GM19239 (cell line): ENCODE results near the gene C9.
A peak's percentile ranks its signal among the peaks of the same experiment; 100 is the strongest.

Source experiments
- DNase-seq: peaks from one replicate; pipeline ENCODE4 v3.0.0; 2011; ENCODE audit warnings: low spot score; ENCODE audit not compliant: insufficient read length
- FAIRE-seq: peaks from 2 replicates; lab custom pipeline; 2011; peaks lifted over from hg19 to GRCh38; lab: Jason Lieb, UNC

C9 gene

DNA sequence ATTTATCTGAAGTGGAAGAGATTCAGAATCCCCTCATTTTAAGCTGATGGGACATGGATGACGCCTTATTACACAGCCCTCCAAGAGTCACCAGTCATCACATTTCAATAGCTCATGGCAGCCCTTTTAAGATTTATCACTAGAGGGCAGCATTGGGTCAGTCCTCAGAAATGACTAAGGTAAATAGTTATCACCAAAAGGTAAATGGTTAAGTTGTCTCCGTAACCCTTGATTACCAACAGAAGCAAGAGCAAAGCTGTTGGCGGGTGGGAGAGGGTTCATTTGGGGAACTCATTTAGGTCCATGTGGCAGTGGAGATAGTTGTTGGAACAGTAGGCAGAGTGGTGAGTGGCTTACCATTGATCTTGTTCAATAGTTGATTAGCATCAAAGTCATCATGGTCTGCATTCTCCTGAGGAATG is 12.0 kb upstream of the C9 start:
- FAIRE-seq (peak; percentile 72), DNase-seq (peak; percentile 4)

GRCh38 chr5:39373791-39374190 is 9.5 kb upstream of the C9 start:
- FAIRE-seq (no peak), DNase-seq (no peak)

- no peak for DNase-seq
- FAIRE-seq, result no peak
Observed at GRCh38 chr5:39371367-39371635, 7.0 kb upstream of the C9 start.

DNA sequence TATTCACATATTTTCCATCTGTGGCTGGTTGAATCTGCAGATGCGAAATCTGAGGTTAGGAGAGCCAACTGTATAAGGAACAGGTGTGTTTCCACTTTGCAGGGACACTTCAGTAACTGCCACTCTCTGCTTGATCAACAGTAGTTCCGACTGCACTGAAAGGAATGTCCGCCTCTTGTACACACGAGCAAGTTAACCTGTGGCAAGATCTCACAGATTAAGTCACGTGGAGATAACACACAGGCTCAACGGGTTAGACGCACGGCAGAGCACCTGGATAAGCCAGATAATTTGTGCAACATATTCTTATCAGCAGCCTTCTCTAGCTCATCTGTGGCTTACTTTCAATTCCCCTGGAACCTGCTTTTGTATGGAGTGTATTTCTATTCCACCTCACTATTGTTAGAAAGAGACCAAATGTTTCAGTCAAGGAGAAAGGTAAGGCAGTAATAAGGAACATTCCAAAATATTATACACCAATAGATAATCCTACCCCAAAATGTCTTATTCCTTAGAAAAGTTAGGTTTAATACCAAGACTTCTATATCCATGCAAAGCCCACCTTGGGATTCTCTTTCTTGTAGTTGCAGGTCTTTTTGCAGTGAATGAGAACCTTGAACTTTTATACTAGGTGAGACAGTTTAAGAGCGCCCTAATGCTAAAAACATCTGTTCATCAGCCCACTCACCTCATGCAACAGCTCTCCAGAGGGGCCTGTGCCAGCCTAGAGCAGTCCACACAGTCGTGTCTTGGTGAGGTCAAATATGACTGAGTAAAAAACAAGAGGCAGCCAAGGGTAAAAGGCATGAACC is 6.5 kb upstream of the C9 start:
- FAIRE-seq, result no peak
- no peak for DNase-seq

DNA sequence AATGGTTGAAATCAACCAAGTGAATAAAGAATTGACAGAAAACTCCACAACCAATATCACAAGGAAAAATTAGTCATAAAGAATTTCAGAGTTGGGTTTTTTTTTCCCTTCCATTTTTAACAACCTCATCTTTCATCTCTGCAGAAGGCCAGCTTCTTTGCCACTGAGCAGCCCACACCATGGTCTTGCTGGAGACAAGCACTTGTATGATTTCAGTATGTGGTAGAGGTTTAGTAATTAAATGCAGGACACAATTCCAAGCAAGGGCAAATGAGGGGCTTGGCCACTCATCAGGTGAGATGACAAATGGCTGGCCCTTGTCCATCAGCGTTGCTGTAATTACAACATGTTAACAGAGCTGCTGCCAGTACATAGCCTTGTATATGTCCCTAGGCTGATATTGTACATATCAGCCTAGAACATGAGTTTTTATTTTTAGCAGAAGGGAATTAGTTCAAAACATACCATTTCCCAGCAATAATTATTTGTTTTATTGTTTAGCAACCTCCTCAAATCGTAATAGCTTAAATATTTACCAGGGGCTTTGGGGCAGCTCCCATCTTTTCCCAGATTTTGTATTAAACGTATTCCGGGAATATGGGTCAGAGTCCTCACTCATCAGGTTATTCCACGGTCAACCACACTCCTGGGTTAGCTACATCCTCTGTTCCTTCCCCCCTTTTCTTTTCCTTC is 5.0 kb upstream of the C9 start:
- no peak for DNase-seq
- no peak for FAIRE-seq

DNA sequence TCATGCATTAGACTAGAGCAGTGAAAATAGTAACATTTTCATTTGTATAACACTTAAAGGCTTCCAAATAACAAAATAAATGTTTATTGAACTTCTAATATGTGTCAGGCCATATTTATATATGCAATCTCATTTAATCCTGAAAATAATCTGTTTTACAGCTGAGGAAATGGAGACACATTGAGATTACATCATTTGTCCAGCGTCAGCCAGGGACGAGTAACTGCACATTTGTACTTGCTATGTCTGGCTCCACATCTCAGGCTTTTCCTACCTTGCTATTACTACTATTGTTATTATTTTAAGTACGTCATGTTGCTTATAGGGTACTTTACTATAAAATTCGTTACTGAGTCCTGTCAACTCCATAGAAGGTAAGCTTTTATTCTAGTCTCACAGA is 3.8 kb upstream of the C9 start:
- no peak for FAIRE-seq
- no peak for DNase-seq

- FAIRE-seq (no peak), DNase-seq (no peak)
Observed at GRCh38 chr5:39367711-39368110, 3.4 kb upstream of the C9 start.

- DNase-seq (no peak), FAIRE-seq (no peak)
Observed at GRCh38 chr5:39363217-39363616, 1.1 kb downstream of the C9 start.

DNA sequence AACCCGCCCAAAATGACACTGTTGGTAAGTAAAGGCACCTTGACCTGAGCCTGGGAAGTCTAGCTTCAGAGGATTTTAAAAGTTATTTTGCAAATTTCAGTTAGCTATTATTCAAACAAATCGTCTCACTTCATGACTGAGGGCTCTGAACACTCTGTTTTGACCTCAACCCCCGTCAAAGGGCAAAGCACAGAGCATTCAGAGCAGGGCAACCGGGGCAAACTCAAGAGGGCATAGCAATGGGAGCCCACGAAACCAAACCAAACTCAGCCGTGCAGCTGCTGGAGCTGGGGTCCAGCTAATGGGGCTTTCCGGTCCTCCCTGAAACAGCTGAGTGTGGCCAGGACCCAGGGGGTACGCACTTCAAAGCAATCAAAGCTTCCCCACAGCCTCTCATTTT is 1.6 kb downstream of the C9 start:
- DNase-seq (no peak), FAIRE-seq (no peak)

- no peak for DNase-seq
- no peak for FAIRE-seq
Observed at GRCh38 chr5:39361306-39361705, 3.0 kb downstream of the C9 start.

DNA sequence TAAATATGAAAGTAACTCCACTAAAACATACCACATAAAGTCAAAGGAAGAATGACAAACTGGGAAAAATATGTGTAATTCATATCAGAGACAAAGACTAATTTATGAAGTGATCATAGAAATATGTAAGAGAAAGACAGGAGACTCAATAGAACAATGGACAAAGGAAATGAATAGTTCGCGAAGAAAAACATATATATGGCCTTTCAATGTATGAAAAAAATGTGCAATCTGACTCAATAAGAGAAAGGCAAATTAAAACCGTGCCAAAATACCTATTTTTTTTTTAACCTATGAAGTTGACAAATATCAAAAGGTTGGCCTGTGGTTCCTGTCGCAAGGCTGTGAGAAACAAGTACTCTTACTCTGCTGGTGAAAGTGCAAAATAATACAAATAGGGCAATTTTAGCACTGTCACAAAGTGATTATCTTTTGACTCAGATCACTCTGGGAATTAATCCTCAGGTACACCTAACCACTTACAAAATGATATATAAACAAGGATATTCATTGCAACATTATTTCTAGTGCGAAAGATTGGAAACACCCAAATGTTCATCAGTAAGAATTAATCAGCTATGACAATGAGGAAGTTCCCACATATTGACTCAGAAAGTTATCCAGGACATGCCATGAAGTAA is 3.7 kb downstream of the C9 start:
- no peak for FAIRE-seq

DNA sequence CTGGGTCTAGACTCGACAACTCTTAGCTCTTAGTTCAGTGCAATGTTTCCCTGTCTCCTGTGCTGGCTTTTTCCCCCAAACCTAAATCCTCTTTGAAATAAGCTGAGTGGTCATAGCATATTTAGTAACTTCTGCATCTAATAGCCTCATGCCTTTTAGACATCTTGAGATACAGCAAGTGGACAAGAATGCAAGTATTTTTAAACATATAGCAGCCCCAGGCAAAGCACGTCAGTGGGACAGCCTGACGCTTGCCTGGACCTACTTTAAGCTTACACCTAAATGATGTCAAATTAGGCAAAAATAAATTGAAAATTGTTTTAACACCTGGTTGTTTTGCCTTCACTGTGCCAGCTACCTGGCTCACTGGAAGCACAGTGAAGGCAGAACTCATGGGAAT is 8.0 kb downstream of the C9 start:
- no peak for FAIRE-seq
- DNase-seq, result no peak

More for the DNA sequence above, 3.7 kb downstream of the C9 start:
- DNase-seq, result no peak

GRCh38 chr5:39355324-39355723 is 9.0 kb downstream of the C9 start:
- DNase-seq, result no peak
- no peak for FAIRE-seq

DNA sequence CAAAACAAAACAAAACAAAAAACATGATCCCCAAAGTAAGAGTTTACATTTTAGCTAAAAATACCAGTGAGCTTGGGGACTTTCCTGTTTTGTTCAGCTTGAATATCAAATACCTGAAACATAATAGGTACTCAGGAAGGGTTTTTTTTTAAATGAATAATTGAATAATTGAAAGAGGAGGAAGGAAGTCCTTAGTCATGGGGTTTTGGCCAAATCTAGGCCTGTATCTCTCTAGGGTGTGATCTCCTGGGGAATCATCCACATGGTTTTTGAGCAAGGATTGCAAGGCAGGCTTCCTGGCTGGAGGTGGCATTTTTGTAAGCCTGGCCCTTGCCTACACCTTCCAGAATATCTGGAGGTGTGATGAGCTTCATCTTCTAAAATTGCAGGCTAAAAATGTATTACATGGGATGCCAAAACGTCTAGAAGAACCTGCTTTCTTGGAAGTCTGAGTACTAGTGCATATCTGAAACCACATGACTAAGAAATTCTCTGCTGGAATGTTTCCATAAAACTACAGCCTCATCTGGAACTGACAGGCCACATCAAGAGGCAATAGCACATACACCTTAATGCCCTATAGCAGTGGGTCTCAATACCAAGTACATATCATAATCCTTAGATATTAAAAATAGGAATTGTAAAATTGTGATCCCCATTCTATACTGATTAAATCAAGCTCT is 10.4 kb downstream of the C9 start:
- no peak for FAIRE-seq
- no peak for DNase-seq

DNA sequence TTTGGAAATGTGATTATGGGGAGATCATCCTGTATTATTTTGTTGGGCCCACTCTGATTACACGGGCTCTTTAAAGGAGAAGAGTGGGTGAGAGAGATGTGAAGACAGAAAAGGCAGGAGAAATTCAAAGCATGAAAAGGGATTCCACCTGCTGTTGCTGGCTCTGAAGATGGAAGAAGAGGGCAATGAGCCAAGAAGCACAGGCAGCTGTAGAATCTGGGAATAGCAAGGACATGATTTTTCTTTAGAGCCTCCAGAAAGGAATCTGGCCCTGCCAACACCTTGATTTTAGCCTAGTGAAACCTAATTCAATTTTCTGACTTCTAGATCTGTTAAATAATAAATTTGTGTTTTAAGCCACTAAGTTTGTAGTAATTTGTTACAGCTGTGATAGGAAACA is 11.3 kb downstream of the C9 start:
- DNase-seq, result no peak

GRCh38 chr5:39352170-39352569 is 12.1 kb downstream of the C9 start:
- DNase-seq (no peak), FAIRE-seq (no peak)

More for the DNA sequence above, 11.3 kb downstream of the C9 start:
- FAIRE-seq, result no peak

- no peak for DNase-seq
- no peak for FAIRE-seq
Observed at GRCh38 chr5:39349484-39349883, 14.8 kb downstream of the C9 start.

DNA sequence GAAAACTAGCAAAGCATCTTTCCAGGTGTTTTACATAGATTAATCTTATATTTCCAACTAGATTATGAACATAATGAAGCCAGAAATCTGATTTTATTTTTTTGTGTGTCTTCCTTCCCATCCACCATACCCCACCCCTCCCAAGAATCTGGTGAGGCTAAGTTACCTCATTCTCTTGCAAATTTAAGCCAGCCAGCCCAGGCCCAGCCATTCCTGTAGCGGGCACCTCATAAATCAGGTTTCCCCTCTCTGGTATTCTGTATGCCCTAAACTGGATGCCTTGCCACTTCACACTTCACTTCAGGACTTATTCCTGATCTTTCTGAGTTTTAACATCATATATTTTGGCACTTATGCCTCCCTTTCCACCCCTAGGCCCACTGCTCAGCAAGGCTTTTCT is 21.8 kb downstream of the C9 start:
- no peak for FAIRE-seq
- DNase-seq, result no peak

GRCh38 chr5:39341896-39342295 is 22.4 kb downstream of the C9 start:
- FAIRE-seq (no peak), DNase-seq (no peak)

DNA sequence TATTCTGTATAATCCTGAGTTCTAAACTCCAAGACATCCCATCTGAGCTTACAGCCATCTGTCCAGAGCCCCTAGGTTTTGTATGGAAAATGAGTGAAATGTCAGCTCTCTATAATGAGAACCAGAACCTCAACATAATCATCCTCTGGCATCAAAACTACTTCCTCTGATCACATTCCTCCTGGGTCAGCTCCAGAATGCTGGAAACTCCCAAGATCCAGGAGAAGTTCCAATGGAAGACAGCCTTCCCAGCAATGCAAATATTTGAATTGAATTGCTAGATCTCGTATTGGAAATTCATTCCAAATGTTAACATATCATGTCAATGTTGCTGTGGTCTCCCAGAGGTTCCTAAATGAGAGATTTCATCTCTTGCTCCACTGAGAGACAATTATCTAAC is 23.8 kb downstream of the C9 start:
- no peak for DNase-seq
- FAIRE-seq, result no peak
